AG10803 (cell line): ENCODE results near the gene CLSTN1.
A peak's percentile ranks its signal among the peaks of the same experiment; 100 is the strongest.

Source experiments
- DNase-seq: peaks from one replicate; pipeline ENCODE4 v3.0.0; 2010; ENCODE audit warnings: low read depth
- H3K4me3 ChIP-seq: 2 replicates; pipeline ENCODE4 v1.5.1; 2011; ENCODE audit warnings: mild to moderate bottlenecking, low read length, control low read depth
- CTCF ChIP-seq: conservative IDR thresholded peaks from 2 replicates; pipeline ENCODE4 v1.5.1; 2011; ENCODE audit warnings: mild to moderate bottlenecking, low read length, control low read depth, inconsistent platforms

The CLSTN1 gene

GRCh38 chr1:9730096-9730901, 93.5 kb downstream of the CLSTN1 start:
- TF ChIP-seq CTCF: no peak
- no peak overlapping the region for H3K4me3 ChIP-seq
- DNase-seq: no peak

- no peak for TF ChIP-seq CTCF
- no peak for DNase-seq
These were observed 94.2 kb downstream of the CLSTN1 start for GRCh38 chr1:9729523-9729922.

GRCh38 chr1:9728451-9729295, 95.1 kb downstream of the CLSTN1 start:
- H3K4me3 ChIP-seq: no peak overlapping the region
- TF ChIP-seq CTCF: no peak
- DNase-seq: no peak

More at GRCh38 chr1:9729523-9729922, 94.2 kb downstream of the CLSTN1 start:
- no peak overlapping the region for H3K4me3 ChIP-seq

GRCh38 chr1:9726905-9727595, 96.7 kb downstream of the CLSTN1 start:
- H3K4me3 ChIP-seq: no peak overlapping the region
- no peak for TF ChIP-seq CTCF
- no peak for DNase-seq

- no peak for TF ChIP-seq CTCF
- H3K4me3 ChIP-seq: no peak overlapping the region
- no peak for DNase-seq
These were observed 97.4 kb downstream of the CLSTN1 start for GRCh38 chr1:9726406-9726805.

- TF ChIP-seq CTCF: peak; percentile 80
- H3K4me3 ChIP-seq: no peak overlapping the region
- DNase-seq: peak; percentile 43
These were observed 98.9 kb downstream of the CLSTN1 start for GRCh38 chr1:9724706-9725476.
